HepG2 (cell line): ENCODE measurements around the gene FAM222B. TPM values are rescaled to one million over a fixed set of nuclear protein-coding genes. Genes with fewer than 3 reads are reported as not detected.

Source experiments
- CBX1 ChIP-seq: IDR thresholded peaks from one replicate; pipeline ENCODE4 v1.6.1; 2016; ENCODE audit warnings: antibody characterized with exemption, low read depth
- GLI4 ChIP-seq: sonication (generic); formaldehyde crosslinking; IDR thresholded peaks from 2 replicates; pipeline ENCODE4 v1.5.1; 2020; ENCODE audit warnings: missing genetic modification reagents, mild to moderate bottlenecking, moderate library complexity, borderline replicate concordance
- HOXA5 ChIP-seq: sonication (generic); formaldehyde crosslinking; IDR thresholded peaks from 2 replicates; pipeline ENCODE4 v1.4.0; 2020; ENCODE audit warnings: missing genetic modification reagents
- KLF13 ChIP-seq: sonication (generic); formaldehyde crosslinking; IDR thresholded peaks from 2 replicates; pipeline ENCODE4 v1.4.0; 2020; ENCODE audit warnings: mild to moderate bottlenecking, missing genetic modification reagents
- MAZ ChIP-seq, 2 experiments: sonication (generic) in 1 of 2; formaldehyde crosslinking in 1 of 2; IDR thresholded peaks; 2 replicates each; pipeline versions ENCODE4 v1.5.0 to v1.6.1; 2012 to 2020; ENCODE audit warnings: low read depth in 2 of 2, mild to moderate bottlenecking in 2 of 2, borderline replicate concordance in 1 of 2, improper control_type of control experiment in 1 of 2, low read length in 1 of 2, missing genetic modification reagents in 1 of 2, moderate library complexity in 1 of 2
- RBM39 ChIP-seq: fragments of 200-400 bp; formaldehyde crosslinking; IDR thresholded peaks from one replicate; pipeline ENCODE4 v1.6.1; 2018; ENCODE audit warnings: antibody characterized with exemption, mild to moderate bottlenecking, low read depth, low read length; ENCODE audit not compliant: poor library complexity, severe bottlenecking
- ZBTB3 ChIP-seq: sonication (generic); formaldehyde crosslinking; IDR thresholded peaks from 2 replicates; pipeline ENCODE4 v1.4.0; 2020; ENCODE audit warnings: low read depth, mild to moderate bottlenecking, moderate library complexity, missing genetic modification reagents, borderline replicate concordance
- ZNF124 ChIP-seq: sonication (generic); formaldehyde crosslinking; IDR thresholded peaks from 2 replicates; pipeline ENCODE4 v1.4.0; 2020; ENCODE audit warnings: missing genetic modification reagents
- ZNF678 ChIP-seq: sonication (generic); formaldehyde crosslinking; IDR thresholded peaks from 2 replicates; pipeline ENCODE4 v1.4.0; 2020; ENCODE audit warnings: mild to moderate bottlenecking, missing genetic modification reagents
- ZNF687 ChIP-seq: sonication (generic); formaldehyde crosslinking; IDR thresholded peaks from 2 replicates; pipeline ENCODE4 v1.5.1; 2020; ENCODE audit warnings: mild to moderate bottlenecking, missing genetic modification reagents, moderate library complexity
- ZNF709 ChIP-seq: sonication (generic); formaldehyde crosslinking; IDR thresholded peaks from 2 replicates; pipeline ENCODE4 v1.5.0; 2020; ENCODE audit warnings: mild to moderate bottlenecking, missing genetic modification reagents
- ZZZ3 ChIP-seq: sonication (generic); formaldehyde crosslinking; IDR thresholded peaks from 2 replicates; pipeline ENCODE4 v1.4.0; 2020; ENCODE audit warnings: missing genetic modification reagents, mild to moderate bottlenecking, borderline replicate concordance
- polyA plus RNA-seq, 8 experiments: library from polyadenylated mRNA; depleted of rRNA in 3 of 8; stranded (reverse) in 7 of 8; unstranded in 1 of 8; fragments of >200 nt; fragmentation: Illumina TruSeq in 4 of 8; extraction: Trizol in 4 of 8; gene quantifications; 2 replicates each; pipeline versions ENCODE4 v1.2.1 to v1.2.3, GENCODE V29; 2011 to 2016; ENCODE audit warnings: low read depth in 4 of 8, missing spikeins in 1 of 8, mixed read lengths in 1 of 8; ENCODE audit not compliant: insufficient read depth in 1 of 8
- total RNA-seq, 5 experiments: library from RNA; depleted of rRNA; stranded (reverse); fragments of >200 nt; fragmentation: Illumina TruSeq; extraction: Trizol; gene quantifications; 2 replicates each; pipeline ENCODE4 v1.2.3, GENCODE V29; 2016; ENCODE audit warnings: low read depth in 1 of 5
- TF ChIP-seq, protein P1 (sequence below): sonication (generic); formaldehyde crosslinking; IDR thresholded peaks from 2 replicates; pipeline ENCODE4 v1.9.0; 2021; ENCODE audit warnings: missing genetic modification reagents, borderline replicate concordance
- TF ChIP-seq, protein P2 (sequence below): sonication (generic); formaldehyde crosslinking; IDR thresholded peaks from 2 replicates; pipeline ENCODE4 v1.8.0; 2022; ENCODE audit warnings: missing genetic modification reagents, mild to moderate bottlenecking, borderline replicate concordance

FAM222B gene
- total and polyA plus RNA-seq, 2 of the 13 experiments (the other 11 are each of a cell fraction or from before 2014, with no cell fraction given), result 3.5 to 7.3 TPM

DNA sequence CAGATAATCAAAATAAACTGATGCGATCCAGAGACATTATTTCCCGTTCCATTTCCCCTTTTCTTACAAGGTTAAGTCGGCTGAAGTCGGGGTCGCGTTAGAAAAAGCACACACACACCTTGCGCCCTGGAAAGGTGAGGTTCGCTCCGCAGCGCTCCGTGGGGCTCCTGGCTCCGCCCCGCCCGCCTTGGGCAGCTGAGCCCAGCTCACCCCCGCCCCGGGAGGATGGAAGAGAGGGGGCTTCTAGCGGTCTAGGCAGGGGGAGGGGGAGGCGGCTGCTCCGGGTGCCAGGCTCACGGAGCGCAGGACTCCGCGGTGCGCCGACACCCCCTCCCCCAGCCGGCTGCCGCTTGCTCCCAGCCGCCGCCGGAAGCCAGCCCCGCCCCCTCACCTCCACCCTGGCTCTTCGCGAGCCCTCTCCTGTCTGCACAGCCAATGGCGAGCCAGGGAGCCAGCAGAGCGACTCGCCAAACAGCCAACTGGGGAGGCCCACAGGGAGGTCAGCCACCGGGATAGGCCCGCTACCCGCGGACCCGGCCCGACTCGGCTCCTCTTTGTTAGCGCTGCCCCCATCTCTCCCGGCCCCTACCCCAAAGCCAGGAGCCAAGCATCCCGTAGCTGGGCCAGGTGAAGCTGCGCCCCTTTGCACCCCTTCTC is 30.4 kb downstream of the FAM222B start (continued):
- TF ChIP-seq ZNF678 (CRISPR knock-in tag) (no peak), GLI4 (CRISPR knock-in tag) (no peak), CBX1 (no peak), RBM39 (peak; percentile 59), KLF13 (CRISPR knock-in tag) (peak; percentile 52; the same call in 1 of the 2 replicates), ZNF687 (CRISPR knock-in tag) (peak; percentile 74), ZZZ3 (CRISPR knock-in tag) (no peak), MAZ (IDR thresholded peaks at IDR 0.05; ENCODE audit: borderline replicate concordance, low read depth, low read length) (peak; percentile 98), MAZ (CRISPR knock-in tag; IDR thresholded peaks at IDR 0.05; ENCODE audit: low read depth) (peak; percentile 86; the same call in 1 of the 2 replicates), ZNF709 (CRISPR knock-in tag) (peak; percentile 31; the same call in 1 of the 2 replicates), HOXA5 (0 out of 2 replicates have a peak, but pooled peaks have one; percentile 56), ZBTB3 (CRISPR knock-in tag) (no peak), ZNF124 (CRISPR knock-in tag) (no peak)
- TF ChIP-seq, protein P1, sequence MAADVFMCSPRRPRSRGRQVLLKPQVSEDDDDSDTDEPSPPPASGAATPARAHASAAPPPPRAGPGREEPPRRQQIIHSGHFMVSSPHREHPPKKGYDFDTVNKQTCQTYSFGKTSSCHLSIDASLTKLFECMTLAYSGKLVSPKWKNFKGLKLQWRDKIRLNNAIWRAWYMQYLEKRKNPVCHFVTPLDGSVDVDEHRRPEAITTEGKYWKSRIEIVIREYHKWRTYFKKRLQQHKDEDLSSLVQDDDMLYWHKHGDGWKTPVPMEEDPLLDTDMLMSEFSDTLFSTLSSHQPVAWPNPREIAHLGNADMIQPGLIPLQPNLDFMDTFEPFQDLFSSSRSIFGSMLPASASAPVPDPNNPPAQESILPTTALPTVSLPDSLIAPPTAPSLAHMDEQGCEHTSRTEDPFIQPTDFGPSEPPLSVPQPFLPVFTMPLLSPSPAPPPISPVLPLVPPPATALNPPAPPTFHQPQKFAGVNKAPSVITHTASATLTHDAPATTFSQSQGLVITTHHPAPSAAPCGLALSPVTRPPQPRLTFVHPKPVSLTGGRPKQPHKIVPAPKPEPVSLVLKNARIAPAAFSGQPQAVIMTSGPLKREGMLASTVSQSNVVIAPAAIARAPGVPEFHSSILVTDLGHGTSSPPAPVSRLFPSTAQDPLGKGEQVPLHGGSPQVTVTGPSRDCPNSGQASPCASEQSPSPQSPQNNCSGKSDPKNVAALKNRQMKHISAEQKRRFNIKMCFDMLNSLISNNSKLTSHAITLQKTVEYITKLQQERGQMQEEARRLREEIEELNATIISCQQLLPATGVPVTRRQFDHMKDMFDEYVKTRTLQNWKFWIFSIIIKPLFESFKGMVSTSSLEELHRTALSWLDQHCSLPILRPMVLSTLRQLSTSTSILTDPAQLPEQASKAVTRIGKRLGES (CRISPR knock-in tag), result no peak
- TF ChIP-seq, protein P2, sequence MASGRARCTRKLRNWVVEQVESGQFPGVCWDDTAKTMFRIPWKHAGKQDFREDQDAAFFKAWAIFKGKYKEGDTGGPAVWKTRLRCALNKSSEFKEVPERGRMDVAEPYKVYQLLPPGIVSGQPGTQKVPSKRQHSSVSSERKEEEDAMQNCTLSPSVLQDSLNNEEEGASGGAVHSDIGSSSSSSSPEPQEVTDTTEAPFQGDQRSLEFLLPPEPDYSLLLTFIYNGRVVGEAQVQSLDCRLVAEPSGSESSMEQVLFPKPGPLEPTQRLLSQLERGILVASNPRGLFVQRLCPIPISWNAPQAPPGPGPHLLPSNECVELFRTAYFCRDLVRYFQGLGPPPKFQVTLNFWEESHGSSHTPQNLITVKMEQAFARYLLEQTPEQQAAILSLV (CRISPR knock-in tag), result no peak
